Measurements from ENCODE around the gene TENM4.
"Not testable (repeated sequence)": the region's sequence is repeated elsewhere in the genome, so short reads cannot be mapped to it uniquely, and the experiment has no call there.

Gene TENM4

GRCh38 chr11:78985663-78986062 lies 455.2 kb downstream of the TENM4 start:
- H3K4me1 Mint-ChIP-seq = peaks cover 39% of the 10 kb centered on the region
- no peak overlapping the region for H3K4me3 Mint-ChIP-seq
- H3K9me3 Mint-ChIP-seq = no peaks in the 10 kb centered on the region
- DNase-seq = no peak
- no peaks in the 10 kb centered on the region for H3K27me3 Mint-ChIP-seq (ENCODE audit: low read depth, poor library complexity)
- no peak overlapping the region for H3K27ac Mint-ChIP-seq
- no peak for TF ChIP-seq CTCF (IDR thresholded peaks at IDR 0.05)
- H3K36me3 Mint-ChIP-seq (ENCODE audit: low read depth) = no peaks in the 10 kb centered on the region

GRCh38 chr11:78982473-78982872 lies 458.4 kb downstream of the TENM4 start:
- H3K36me3 Mint-ChIP-seq (ENCODE audit: low read depth) = peaks cover 6% of the 10 kb centered on the region
- no peaks in the 10 kb centered on the region for H3K27me3 Mint-ChIP-seq (ENCODE audit: low read depth, poor library complexity)
- TF ChIP-seq CTCF (IDR thresholded peaks at IDR 0.05) = no peak
- no peak for DNase-seq
- H3K4me1 Mint-ChIP-seq = peaks cover 41% of the 10 kb centered on the region
- no peak overlapping the region for H3K4me3 Mint-ChIP-seq
- H3K27ac Mint-ChIP-seq = peak overlapping the region; percentile 60
- peaks cover 6% of the 10 kb centered on the region for H3K9me3 Mint-ChIP-seq

- H3K36me3 Mint-ChIP-seq (ENCODE audit: low read depth) = peaks cover 13% of the 10 kb centered on the region
- H3K4me1 Mint-ChIP-seq = peaks cover 42% of the 10 kb centered on the region
- H3K27ac Mint-ChIP-seq = no peak overlapping the region
- DNase-seq = no peak
- peaks cover 10% of the 10 kb centered on the region for H3K9me3 Mint-ChIP-seq
- TF ChIP-seq CTCF (IDR thresholded peaks at IDR 0.05) = no peak
- no peaks in the 10 kb centered on the region for H3K27me3 Mint-ChIP-seq (ENCODE audit: low read depth, poor library complexity)
- H3K4me3 Mint-ChIP-seq = no peak overlapping the region
Observed at GRCh38 chr11:78981153-78981552, 459.7 kb downstream of the TENM4 start.

GRCh38 chr11:78978831-78979230 lies 462.0 kb downstream of the TENM4 start:
- Mint-ChIP-seq H3K4me3 (no peak overlapping the region), H3K27ac (peak overlapping the region; percentile 52), H3K4me1 (peaks cover 45% of the 10 kb centered on the region), H3K27me3 (ENCODE audit: low read depth, poor library complexity) (no peaks in the 10 kb centered on the region), H3K36me3 (ENCODE audit: low read depth) (peaks cover 13% of the 10 kb centered on the region), H3K9me3 (peaks cover 10% of the 10 kb centered on the region)
- no peak for TF ChIP-seq CTCF (IDR thresholded peaks at IDR 0.05)
- DNase-seq = no peak

GRCh38 chr11:78977848-78978247 lies 463.0 kb downstream of the TENM4 start:
- Mint-ChIP-seq H3K36me3 (ENCODE audit: low read depth) (peaks cover 13% of the 10 kb centered on the region), H3K4me1 (peaks cover 41% of the 10 kb centered on the region)
- not testable (repeated sequence) for H3K9me3 Mint-ChIP-seq; DNase-seq; H3K4me3 Mint-ChIP-seq; H3K27me3 Mint-ChIP-seq (ENCODE audit: low read depth, poor library complexity); H3K27ac Mint-ChIP-seq

- Mint-ChIP-seq H3K9me3 (peaks cover 10% of the 10 kb centered on the region), H3K4me3 (no peak overlapping the region), H3K27ac (peak overlapping the region; percentile 92), H3K36me3 (ENCODE audit: low read depth) (peaks cover 13% of the 10 kb centered on the region), H3K27me3 (ENCODE audit: low read depth, poor library complexity) (no peaks in the 10 kb centered on the region), H3K4me1 (peaks cover 43% of the 10 kb centered on the region)
- no peak for DNase-seq
- no peak for TF ChIP-seq CTCF (IDR thresholded peaks at IDR 0.05)
Observed at GRCh38 chr11:78977009-78977408, 463.8 kb downstream of the TENM4 start.

All from nephron progenitor cell (in vitro differentiated cells).